Eye (tissue), 1 donor: ENCODE data around the gene TNIK.
A peak's percentile ranks its signal among the peaks of the same experiment; 100 is the strongest.

Experiments
- DNase-seq: peaks from one replicate; pipeline ENCODE4 v3.0.0-alpha.2; 2015

The TNIK gene

GRCh38 chr3:171416061-171416460 lies 44.1 kb downstream of the TNIK start:
- DNase-seq = no peak

- no peak for DNase-seq
These were observed 45.1 kb downstream of the TNIK start for GRCh38 chr3:171415070-171415469.

- DNase-seq = no peak
These were observed 47.7 kb downstream of the TNIK start for GRCh38 chr3:171412473-171412872.

- DNase-seq = no peak
These were observed 48.2 kb downstream of the TNIK start for GRCh38 chr3:171412054-171412453.

GRCh38 chr3:171410186-171410585 lies 50.0 kb downstream of the TNIK start:
- DNase-seq = no peak

- DNase-seq = no peak
These were observed 52.4 kb downstream of the TNIK start for GRCh38 chr3:171407759-171408158.

- DNase-seq = no peak
These were observed 55.7 kb downstream of the TNIK start for GRCh38 chr3:171404376-171404967.

- no peak for DNase-seq
These were observed 57.9 kb downstream of the TNIK start for GRCh38 chr3:171402281-171402680.

GRCh38 chr3:171401432-171401831 lies 58.8 kb downstream of the TNIK start:
- no peak for DNase-seq

- no peak for DNase-seq
These were observed 60.4 kb downstream of the TNIK start for GRCh38 chr3:171399842-171400241.

GRCh38 chr3:171398343-171398742 lies 61.9 kb downstream of the TNIK start:
- DNase-seq = no peak

- no peak for DNase-seq
These were observed 63.1 kb downstream of the TNIK start for GRCh38 chr3:171397089-171397488.

- no peak for DNase-seq
These were observed 64.2 kb downstream of the TNIK start for GRCh38 chr3:171396048-171396447.

- peak; percentile 74 for DNase-seq
These were observed 67.0 kb downstream of the TNIK start for GRCh38 chr3:171393032-171393744.

- DNase-seq = no peak
These were observed 68.8 kb downstream of the TNIK start for GRCh38 chr3:171391432-171391831.

GRCh38 chr3:171390051-171390941 lies 69.9 kb downstream of the TNIK start:
- peak; percentile 73 for DNase-seq

GRCh38 chr3:171389491-171389890 lies 70.7 kb downstream of the TNIK start:
- DNase-seq = peak; percentile 61

- no peak for DNase-seq
These were observed 71.7 kb downstream of the TNIK start for GRCh38 chr3:171388527-171388926.

- no peak for DNase-seq
These were observed 73.1 kb downstream of the TNIK start for GRCh38 chr3:171387062-171387461.

- DNase-seq = no peak
These were observed 75.1 kb downstream of the TNIK start for GRCh38 chr3:171385086-171385485.

- no peak for DNase-seq
These were observed 75.9 kb downstream of the TNIK start for GRCh38 chr3:171384101-171384891.

- peak; percentile 58 for DNase-seq
These were observed 76.8 kb downstream of the TNIK start for GRCh38 chr3:171383206-171384018.
